Activated CD8-positive, alpha-beta memory T cell treated with anti-CD3 and anti-CD28 coated beads for 4 hours (primary cell): ENCODE data around the gene ABHD2.
"Not testable (repeated sequence)": the region's sequence is repeated elsewhere in the genome, so short reads cannot be mapped to it uniquely, and the experiment has no call there.

Experiments
- DNase-seq, 2 donors: peaks; one replicate each; pipeline ENCODE4 v3.0.0-alpha.2; 2020; ENCODE audit warnings: low read depth in 2 of 2

The ABHD2 gene

GRCh38 chr15:89139613-89140499 lies 51.6 kb downstream of the ABHD2 start:
- DNase-seq, result no peak

GRCh38 chr15:89140595-89140994 lies 52.3 kb downstream of the ABHD2 start:
- DNase-seq, result no peak

GRCh38 chr15:89141159-89141558 lies 52.9 kb downstream of the ABHD2 start:
- not testable (repeated sequence) for DNase-seq

- no peak for DNase-seq
Measured at GRCh38 chr15:89141885-89142284, 53.6 kb downstream of the ABHD2 start.

GRCh38 chr15:89142423-89142822 lies 54.2 kb downstream of the ABHD2 start:
- no peak for DNase-seq

- no peak for DNase-seq
Measured at GRCh38 chr15:89143503-89144162, 55.4 kb downstream of the ABHD2 start.

GRCh38 chr15:89144491-89144890 lies 56.2 kb downstream of the ABHD2 start:
- DNase-seq, result no peak

- no peak for DNase-seq
Measured at GRCh38 chr15:89146366-89146765, 58.1 kb downstream of the ABHD2 start.

- no peak for DNase-seq
Measured at GRCh38 chr15:89148126-89148525, 59.9 kb downstream of the ABHD2 start.

GRCh38 chr15:89149501-89150101 lies 61.3 kb downstream of the ABHD2 start:
- DNase-seq, result no peak

- DNase-seq, result no peak
Measured at GRCh38 chr15:89150287-89150686, 62.0 kb downstream of the ABHD2 start.

- DNase-seq, result no peak
Measured at GRCh38 chr15:89150762-89151664, 62.8 kb downstream of the ABHD2 start.

- no peak for DNase-seq
Measured at GRCh38 chr15:89155122-89155521, 66.9 kb downstream of the ABHD2 start.

- no peak for DNase-seq
Measured at GRCh38 chr15:89155656-89156055, 67.4 kb downstream of the ABHD2 start.

- no peak for DNase-seq
Measured at GRCh38 chr15:89157061-89157460, 68.8 kb downstream of the ABHD2 start.

- no peak for DNase-seq
Measured at GRCh38 chr15:89157918-89158564, 69.8 kb downstream of the ABHD2 start.

GRCh38 chr15:89161666-89162065 lies 73.4 kb downstream of the ABHD2 start:
- DNase-seq, result no peak

GRCh38 chr15:89163271-89164055 lies 75.2 kb downstream of the ABHD2 start:
- DNase-seq, result no peak

- no peak for DNase-seq
Measured at GRCh38 chr15:89164712-89165211, 76.5 kb downstream of the ABHD2 start.

GRCh38 chr15:89165677-89166076 lies 77.4 kb downstream of the ABHD2 start:
- no peak for DNase-seq
